ENCODE data around the gene ASPN. TPM values are rescaled to one million over a fixed set of nuclear protein-coding genes. Genes with fewer than 3 reads are reported as not detected.

ASPN gene
- total and polyA plus RNA-seq, 9 of the 15 experiments (the other 6 are each of a cell fraction or from before 2014, with no cell fraction given), result 0.03 to 0.07 TPM; not detected in 7

DNA sequence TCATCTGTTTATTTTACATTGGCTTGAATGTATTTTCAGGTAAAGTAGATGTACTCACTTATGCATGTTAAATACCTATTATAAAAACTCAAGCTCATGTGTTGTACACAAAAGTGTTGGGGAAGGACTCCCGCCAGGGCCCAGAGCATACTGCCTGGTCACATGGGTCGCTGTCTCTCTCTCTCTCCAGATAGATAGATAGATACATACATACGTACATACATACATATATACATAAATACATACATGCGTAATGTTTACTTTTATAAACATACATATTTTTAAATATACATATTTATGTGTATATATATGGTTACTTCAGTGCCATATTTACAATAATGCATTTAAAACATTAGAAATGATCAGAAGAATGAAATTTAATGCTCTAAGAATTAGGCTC is 24.7 kb downstream of the ASPN start (continued):
- TF ChIP-seq, protein P1, sequence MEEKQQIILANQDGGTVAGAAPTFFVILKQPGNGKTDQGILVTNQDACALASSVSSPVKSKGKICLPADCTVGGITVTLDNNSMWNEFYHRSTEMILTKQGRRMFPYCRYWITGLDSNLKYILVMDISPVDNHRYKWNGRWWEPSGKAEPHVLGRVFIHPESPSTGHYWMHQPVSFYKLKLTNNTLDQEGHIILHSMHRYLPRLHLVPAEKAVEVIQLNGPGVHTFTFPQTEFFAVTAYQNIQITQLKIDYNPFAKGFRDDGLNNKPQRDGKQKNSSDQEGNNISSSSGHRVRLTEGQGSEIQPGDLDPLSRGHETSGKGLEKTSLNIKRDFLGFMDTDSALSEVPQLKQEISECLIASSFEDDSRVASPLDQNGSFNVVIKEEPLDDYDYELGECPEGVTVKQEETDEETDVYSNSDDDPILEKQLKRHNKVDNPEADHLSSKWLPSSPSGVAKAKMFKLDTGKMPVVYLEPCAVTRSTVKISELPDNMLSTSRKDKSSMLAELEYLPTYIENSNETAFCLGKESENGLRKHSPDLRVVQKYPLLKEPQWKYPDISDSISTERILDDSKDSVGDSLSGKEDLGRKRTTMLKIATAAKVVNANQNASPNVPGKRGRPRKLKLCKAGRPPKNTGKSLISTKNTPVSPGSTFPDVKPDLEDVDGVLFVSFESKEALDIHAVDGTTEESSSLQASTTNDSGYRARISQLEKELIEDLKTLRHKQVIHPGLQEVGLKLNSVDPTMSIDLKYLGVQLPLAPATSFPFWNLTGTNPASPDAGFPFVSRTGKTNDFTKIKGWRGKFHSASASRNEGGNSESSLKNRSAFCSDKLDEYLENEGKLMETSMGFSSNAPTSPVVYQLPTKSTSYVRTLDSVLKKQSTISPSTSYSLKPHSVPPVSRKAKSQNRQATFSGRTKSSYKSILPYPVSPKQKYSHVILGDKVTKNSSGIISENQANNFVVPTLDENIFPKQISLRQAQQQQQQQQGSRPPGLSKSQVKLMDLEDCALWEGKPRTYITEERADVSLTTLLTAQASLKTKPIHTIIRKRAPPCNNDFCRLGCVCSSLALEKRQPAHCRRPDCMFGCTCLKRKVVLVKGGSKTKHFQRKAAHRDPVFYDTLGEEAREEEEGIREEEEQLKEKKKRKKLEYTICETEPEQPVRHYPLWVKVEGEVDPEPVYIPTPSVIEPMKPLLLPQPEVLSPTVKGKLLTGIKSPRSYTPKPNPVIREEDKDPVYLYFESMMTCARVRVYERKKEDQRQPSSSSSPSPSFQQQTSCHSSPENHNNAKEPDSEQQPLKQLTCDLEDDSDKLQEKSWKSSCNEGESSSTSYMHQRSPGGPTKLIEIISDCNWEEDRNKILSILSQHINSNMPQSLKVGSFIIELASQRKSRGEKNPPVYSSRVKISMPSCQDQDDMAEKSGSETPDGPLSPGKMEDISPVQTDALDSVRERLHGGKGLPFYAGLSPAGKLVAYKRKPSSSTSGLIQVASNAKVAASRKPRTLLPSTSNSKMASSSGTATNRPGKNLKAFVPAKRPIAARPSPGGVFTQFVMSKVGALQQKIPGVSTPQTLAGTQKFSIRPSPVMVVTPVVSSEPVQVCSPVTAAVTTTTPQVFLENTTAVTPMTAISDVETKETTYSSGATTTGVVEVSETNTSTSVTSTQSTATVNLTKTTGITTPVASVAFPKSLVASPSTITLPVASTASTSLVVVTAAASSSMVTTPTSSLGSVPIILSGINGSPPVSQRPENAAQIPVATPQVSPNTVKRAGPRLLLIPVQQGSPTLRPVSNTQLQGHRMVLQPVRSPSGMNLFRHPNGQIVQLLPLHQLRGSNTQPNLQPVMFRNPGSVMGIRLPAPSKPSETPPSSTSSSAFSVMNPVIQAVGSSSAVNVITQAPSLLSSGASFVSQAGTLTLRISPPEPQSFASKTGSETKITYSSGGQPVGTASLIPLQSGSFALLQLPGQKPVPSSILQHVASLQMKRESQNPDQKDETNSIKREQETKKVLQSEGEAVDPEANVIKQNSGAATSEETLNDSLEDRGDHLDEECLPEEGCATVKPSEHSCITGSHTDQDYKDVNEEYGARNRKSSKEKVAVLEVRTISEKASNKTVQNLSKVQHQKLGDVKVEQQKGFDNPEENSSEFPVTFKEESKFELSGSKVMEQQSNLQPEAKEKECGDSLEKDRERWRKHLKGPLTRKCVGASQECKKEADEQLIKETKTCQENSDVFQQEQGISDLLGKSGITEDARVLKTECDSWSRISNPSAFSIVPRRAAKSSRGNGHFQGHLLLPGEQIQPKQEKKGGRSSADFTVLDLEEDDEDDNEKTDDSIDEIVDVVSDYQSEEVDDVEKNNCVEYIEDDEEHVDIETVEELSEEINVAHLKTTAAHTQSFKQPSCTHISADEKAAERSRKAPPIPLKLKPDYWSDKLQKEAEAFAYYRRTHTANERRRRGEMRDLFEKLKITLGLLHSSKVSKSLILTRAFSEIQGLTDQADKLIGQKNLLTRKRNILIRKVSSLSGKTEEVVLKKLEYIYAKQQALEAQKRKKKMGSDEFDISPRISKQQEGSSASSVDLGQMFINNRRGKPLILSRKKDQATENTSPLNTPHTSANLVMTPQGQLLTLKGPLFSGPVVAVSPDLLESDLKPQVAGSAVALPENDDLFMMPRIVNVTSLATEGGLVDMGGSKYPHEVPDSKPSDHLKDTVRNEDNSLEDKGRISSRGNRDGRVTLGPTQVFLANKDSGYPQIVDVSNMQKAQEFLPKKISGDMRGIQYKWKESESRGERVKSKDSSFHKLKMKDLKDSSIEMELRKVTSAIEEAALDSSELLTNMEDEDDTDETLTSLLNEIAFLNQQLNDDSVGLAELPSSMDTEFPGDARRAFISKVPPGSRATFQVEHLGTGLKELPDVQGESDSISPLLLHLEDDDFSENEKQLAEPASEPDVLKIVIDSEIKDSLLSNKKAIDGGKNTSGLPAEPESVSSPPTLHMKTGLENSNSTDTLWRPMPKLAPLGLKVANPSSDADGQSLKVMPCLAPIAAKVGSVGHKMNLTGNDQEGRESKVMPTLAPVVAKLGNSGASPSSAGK (IDR thresholded peaks at IDR 0.05), result no peak
- no peak for TF ChIP-seq PTTG1 (tag; IDR thresholded peaks at IDR 0.05; ENCODE audit: low read depth)

All from K562 (cell line).